IMR-90 (cell line): Measurements from ENCODE around the gene KCNJ10. TPM values are rescaled to one million over a fixed set of nuclear protein-coding genes. Genes with fewer than 3 reads are reported as not detected.

Experiments
- ATAC-seq: fragments of 200-7000 bp; cut with Tn5 transposase; 2 replicates; pipeline ENCODE4 v1.9.1; 2020; ENCODE audit warnings: low read depth, mild to moderate bottlenecking, moderate library complexity
- BruUV-seq: library from RNA; stranded (reverse); fragments of 400-500 nt; replicated peaks from 2 replicates; lab custom pipeline; 2021; lab: Mats Ljungman, UMichigan
- CTCF ChIA-PET: fragments of 300-600 bp; formaldehyde crosslinking; extraction: SDS; loops from one replicate; lab custom pipeline; 2021; ENCODE audit warnings: antibody characterized with exemption; lab: Yijun Ruan, JAX
- POLR2A ChIA-PET: fragments of 300-600 bp; sonication (Branson Sonifier 250); formaldehyde crosslinking; loops from one replicate; lab custom pipeline; 2022; ENCODE audit warnings: antibody characterized with exemption; ENCODE audit not compliant: unreplicated experiment; lab: Charles Lee
- DNase-seq: peaks from one replicate; pipeline ENCODE4 v3.0.0; 2013
- H2AFZ ChIP-seq: replicated peaks from 2 replicates; pipeline ENCODE3; 2013; ENCODE audit warnings: low read length, mild to moderate bottlenecking; ENCODE audit not compliant: poor library complexity
- H2AK5ac ChIP-seq: 2 replicates; pipeline ENCODE4 v1.6.1; 2013; ENCODE audit warnings: low read depth, low read length, inconsistent platforms
- H2AK9ac ChIP-seq: replicated peaks from 2 replicates; pipeline ENCODE3; 2013; ENCODE audit warnings: mild to moderate bottlenecking, low read depth, low read length, moderate library complexity; ENCODE audit not compliant: poor library complexity
- H2BK120ac ChIP-seq: 2 replicates; pipeline ENCODE4 v1.6.1; 2013; ENCODE audit warnings: low read depth, low read length, inconsistent platforms
- H2BK15ac ChIP-seq: 3 replicates; pipeline ENCODE4 v1.6.1; 2013; ENCODE audit warnings: low read depth, low read length, inconsistent platforms
- H2BK20ac ChIP-seq: 2 replicates; pipeline ENCODE4 v1.6.1; 2013; ENCODE audit warnings: low read depth, mild to moderate bottlenecking, inconsistent platforms, low read length, moderate library complexity
- H2BK5ac ChIP-seq: 2 replicates; pipeline ENCODE4 v1.6.1; 2013; ENCODE audit warnings: mild to moderate bottlenecking, low read depth, low read length, inconsistent platforms; ENCODE audit not compliant: poor library complexity, severe bottlenecking
- H3K14ac ChIP-seq: replicated peaks from 2 replicates; pipeline ENCODE4 v1.6.1; 2013; ENCODE audit warnings: low read depth, low read length, inconsistent platforms
- H3K18ac ChIP-seq: 2 replicates; pipeline ENCODE4 v1.6.1; 2013; ENCODE audit warnings: low read depth, low read length, control low read depth
- H3K23ac ChIP-seq: 2 replicates; pipeline ENCODE4 v1.6.1; 2013; ENCODE audit warnings: low read depth, low read length, inconsistent platforms
- H3K27ac ChIP-seq: 2 replicates; pipeline ENCODE4 v1.5.1; 2013; ENCODE audit warnings: mild to moderate bottlenecking, control low read depth, low read length; ENCODE audit not compliant: insufficient read depth
- H3K27me3 ChIP-seq: 2 replicates; pipeline ENCODE4 v1.6.1; 2013; ENCODE audit warnings: low read length; ENCODE audit not compliant: control insufficient read depth, insufficient read depth
- H3K36me3 ChIP-seq: 2 replicates; pipeline ENCODE4 v1.6.1; 2013; ENCODE audit warnings: low read length, mixed read lengths; ENCODE audit not compliant: control insufficient read depth, insufficient read depth
- H3K4ac ChIP-seq: 2 replicates; pipeline ENCODE4 v1.6.1; 2013; ENCODE audit warnings: low read depth, low read length, inconsistent platforms
- H3K4me1 ChIP-seq: 2 replicates; pipeline ENCODE4 v1.6.1; 2013; ENCODE audit warnings: low read length, mixed read lengths; ENCODE audit not compliant: control insufficient read depth, insufficient read depth
- H3K4me2 ChIP-seq: 2 replicates; pipeline ENCODE4 v1.6.1; 2013; ENCODE audit warnings: low read depth, mild to moderate bottlenecking, control low read depth, low read length, moderate library complexity
- H3K4me3 ChIP-seq: 2 replicates; pipeline ENCODE4 v1.5.1; 2013; ENCODE audit warnings: low read depth, mild to moderate bottlenecking, control low read depth, low read length, moderate library complexity; ENCODE audit not compliant: insufficient read depth
- H3K56ac ChIP-seq: 2 replicates; pipeline ENCODE4 v1.6.1; 2013; ENCODE audit warnings: low read length, inconsistent platforms; ENCODE audit not compliant: insufficient read depth; ENCODE audit errors: extremely low read depth
- H3K79me1 ChIP-seq, 2 experiments: 2 replicates each; pipeline ENCODE4 v1.6.1; 2013; ENCODE audit warnings: low read length in 2 of 2, inconsistent platforms in 1 of 2, low read depth in 1 of 2
- H3K9ac ChIP-seq: 2 replicates; pipeline ENCODE4 v1.6.1; 2013; ENCODE audit warnings: low read depth, low read length, control low read depth
- H3K9me1 ChIP-seq: 2 replicates; pipeline ENCODE4 v1.6.1; 2013; ENCODE audit warnings: low read length, inconsistent platforms; ENCODE audit not compliant: insufficient read depth
- H3K9me3 ChIP-seq: 2 replicates; pipeline ENCODE4 v1.6.1; 2013; ENCODE audit warnings: low read length; ENCODE audit not compliant: control insufficient read depth, insufficient read depth
- H4K20me1 ChIP-seq: 2 replicates; pipeline ENCODE4 v1.6.1; 2013; ENCODE audit warnings: low read length, inconsistent platforms; ENCODE audit not compliant: insufficient read depth
- H4K5ac ChIP-seq: 2 replicates; pipeline ENCODE4 v1.6.1; 2013; ENCODE audit warnings: mild to moderate bottlenecking, low read depth, low read length, control low read depth
- H4K8ac ChIP-seq, 2 experiments: 2 replicates each; pipeline ENCODE4 v1.6.1; 2013; ENCODE audit warnings: low read depth in 2 of 2, low read length in 2 of 2, control low read depth in 1 of 2, inconsistent platforms in 1 of 2
- H4K91ac ChIP-seq: 2 replicates; pipeline ENCODE4 v1.6.1; 2013; ENCODE audit warnings: low read depth, low read length, inconsistent platforms; ENCODE audit not compliant: insufficient read depth
- MAZ ChIP-seq: IDR thresholded peaks from 2 replicates; pipeline ENCODE4 v1.6.1; 2012; ENCODE audit warnings: low read depth, mild to moderate bottlenecking, low read length, improper control_type of control experiment, moderate library complexity, borderline replicate concordance
- MXI1 ChIP-seq: IDR thresholded peaks from 2 replicates; pipeline ENCODE4 v1.6.1; 2012; ENCODE audit warnings: low read depth, mild to moderate bottlenecking, low read length, moderate library complexity, borderline replicate concordance
- RAD21 ChIP-seq: IDR thresholded peaks from 2 replicates; pipeline ENCODE4 v1.6.1; 2012; ENCODE audit warnings: low read length, improper control_type of control experiment
- RCOR1 ChIP-seq: IDR thresholded peaks from 2 replicates; pipeline ENCODE4 v1.6.1; 2012; ENCODE audit warnings: mild to moderate bottlenecking, low read length, improper control_type of control experiment; ENCODE audit not compliant: insufficient replicate concordance
- SMC3 ChIP-seq: fragments of 150-350 bp; IDR thresholded peaks from 2 replicates; pipeline ENCODE4 v1.6.1; 2016; ENCODE audit warnings: low read depth, mild to moderate bottlenecking, antibody characterized with exemption, low read length, moderate library complexity
- WGBS, 2 experiments: methylation state at CpG; one replicate each; pipeline versions ENCODE4 v1.1.5 to v1.1.7; 2013; ENCODE audit warnings: missing lambda C conversion rate in 2 of 2; ENCODE audit not compliant: insufficient read length in 1 of 2; ENCODE audit errors: extremely low coverage in 2 of 2; 5-methylcytosine and 5-hydroxymethylcytosine counted together
- dilution Hi-C: fragments of 300-500 bp; cut with HindIII; formaldehyde crosslinking; loops from one replicate; pipeline ENCODE4 v1.14.3; 2018; ENCODE audit warnings: low sequenced_read_pairs; ENCODE audit not compliant: unreplicated experiment
- in situ Hi-C: fragments of 300-500 bp; cut with MboI; formaldehyde crosslinking; loops from 3 replicates; pipeline ENCODE4 v1.14.3; 2019; ENCODE audit warnings: low sequenced_read_pairs, inconsistent platforms, mixed read lengths
- intact Hi-C: fragments of 100-400 bp; cut with micrococcal nuclease; formaldehyde crosslinking; loops from 2 replicates; pipeline ENCODE4 v1.10.0; 2022
- polyA plus RNA-seq, 3 experiments: library from polyadenylated mRNA; depleted of rRNA; stranded (reverse); fragments of >200 nt; gene quantifications; 2 replicates each; pipeline ENCODE4 v1.2.3, GENCODE V29; 2012; ENCODE audit warnings: low replicate concordance in 1 of 3
- total RNA-seq: library from RNA; depleted of rRNA; stranded (reverse); fragments of >200 nt; gene quantifications from 2 replicates; pipeline ENCODE4 v1.2.3, GENCODE V29; 2012
- TF ChIP-seq, protein P1 (sequence below): fragments of 150-350 bp; IDR thresholded peaks from 2 replicates; pipeline ENCODE4 v1.6.1; 2017; ENCODE audit warnings: mild to moderate bottlenecking, antibody characterized with exemption, low read length, low read depth
- TF ChIP-seq, protein P2 (sequence below): conservative IDR thresholded peaks from 2 replicates; pipeline ENCODE4 v1.5.1; 2012; ENCODE audit warnings: mild to moderate bottlenecking, low read depth, low read length, improper control_type of control experiment

KCNJ10 gene
- total and polyA plus RNA-seq, 2 of the 4 experiments (the other 2 are of a cell fraction), result not detected

DNA sequence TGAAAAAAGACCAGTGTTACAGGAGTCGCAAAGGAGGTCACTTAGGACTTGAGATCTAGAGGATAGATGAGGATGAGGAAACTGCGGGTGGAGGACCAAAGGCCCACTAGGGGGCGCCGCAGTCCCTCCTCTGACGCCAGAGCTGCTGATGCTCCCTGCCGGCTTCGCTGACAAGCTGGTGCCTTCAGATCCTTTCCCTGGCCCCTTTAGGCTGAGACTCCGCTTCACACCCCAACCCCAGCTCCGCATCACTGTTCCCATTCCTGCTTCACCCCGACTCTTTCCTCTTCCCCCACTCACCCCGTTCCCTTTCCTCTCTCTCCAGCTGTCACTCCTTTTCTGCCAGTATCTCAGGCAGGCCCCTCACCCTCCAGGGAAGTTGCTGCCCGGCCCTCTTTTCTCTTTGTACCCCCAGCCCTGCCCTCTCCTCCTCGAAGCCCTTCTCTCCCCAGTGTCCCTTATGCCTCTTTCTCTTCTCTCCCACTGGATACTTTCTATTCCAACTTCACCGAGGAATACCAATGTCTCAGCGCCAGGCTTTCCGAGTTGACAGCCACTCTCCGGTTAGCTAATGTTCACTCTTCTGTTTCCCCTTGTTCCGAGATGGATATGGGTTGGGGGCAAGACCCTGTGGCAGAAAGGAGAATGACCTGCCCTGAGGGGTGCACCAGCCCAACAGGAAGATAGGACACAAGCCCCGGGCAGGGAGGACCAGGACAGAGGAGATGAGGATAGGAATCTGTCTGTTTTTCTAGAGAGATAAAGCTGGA, 15.9 kb upstream of the KCNJ10 start:
- ChIA-PET CTCF (interaction anchor here (0.6 to 2.1 kb wide), 15 partner anchors 10 to 293 kb away, joined by 3 to 12 read pairs (median 4); partner anchors contain the start of genes PEX19 and PIGM), POLR2A (no interaction called here)
- Histone ChIP-seq H3K56ac (no peak overlapping the region), H3K23ac (no peak overlapping the region), H3K79me1 (no peaks in the 10 kb centered on the region), H4K20me1 (no peaks in the 10 kb centered on the region), H3K27me3 (peaks cover 41% of the 10 kb centered on the region), H2AFZ (peak overlapping the region; percentile 81), H3K18ac (no peak overlapping the region), H4K8ac (no peak overlapping the region), H2BK120ac (no peak overlapping the region), H3K9me3 (no peaks in the 10 kb centered on the region; the same call in 1 of the 2 replicates), H2AK5ac (no peak overlapping the region), H2BK5ac (no peak overlapping the region), H2BK20ac (no peak overlapping the region), H3K9me1 (no peaks in the 10 kb centered on the region), H3K9ac (no peak overlapping the region), H4K5ac (no peak overlapping the region), H3K4me2 (no peak overlapping the region), H3K27ac (no peak overlapping the region), H3K14ac (no peak overlapping the region), H2BK15ac (no peak overlapping the region), H2AK9ac (peak overlapping the region; percentile 48), H3K36me3 (peaks cover 4% of the 10 kb centered on the region), H3K4ac (no peak overlapping the region), H3K4me1 (peaks cover 3% of the 10 kb centered on the region; the same call in 1 of the 2 replicates), H3K4me3 (no peak overlapping the region), H4K91ac (no peak overlapping the region)
- in situ Hi-C loops, result no loop called here
- WGBS, 2 experiments, result 55% methylated on average over 8 of the region's 19 CpGs; no CpG with 5 or more reads in 1 of the 2 experiments
- peak; percentile 73 for TF ChIP-seq RAD21
- TF ChIP-seq RCOR1, result no peak
- TF ChIP-seq MXI1, result no peak
- TF ChIP-seq, protein P1, sequence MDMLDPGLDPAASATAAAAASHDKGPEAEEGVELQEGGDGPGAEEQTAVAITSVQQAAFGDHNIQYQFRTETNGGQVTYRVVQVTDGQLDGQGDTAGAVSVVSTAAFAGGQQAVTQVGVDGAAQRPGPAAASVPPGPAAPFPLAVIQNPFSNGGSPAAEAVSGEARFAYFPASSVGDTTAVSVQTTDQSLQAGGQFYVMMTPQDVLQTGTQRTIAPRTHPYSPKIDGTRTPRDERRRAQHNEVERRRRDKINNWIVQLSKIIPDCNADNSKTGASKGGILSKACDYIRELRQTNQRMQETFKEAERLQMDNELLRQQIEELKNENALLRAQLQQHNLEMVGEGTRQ, result no peak
- peak; percentile 42; the same call in 1 of the 2 replicates for TF ChIP-seq MAZ
- TF ChIP-seq, protein P2, sequence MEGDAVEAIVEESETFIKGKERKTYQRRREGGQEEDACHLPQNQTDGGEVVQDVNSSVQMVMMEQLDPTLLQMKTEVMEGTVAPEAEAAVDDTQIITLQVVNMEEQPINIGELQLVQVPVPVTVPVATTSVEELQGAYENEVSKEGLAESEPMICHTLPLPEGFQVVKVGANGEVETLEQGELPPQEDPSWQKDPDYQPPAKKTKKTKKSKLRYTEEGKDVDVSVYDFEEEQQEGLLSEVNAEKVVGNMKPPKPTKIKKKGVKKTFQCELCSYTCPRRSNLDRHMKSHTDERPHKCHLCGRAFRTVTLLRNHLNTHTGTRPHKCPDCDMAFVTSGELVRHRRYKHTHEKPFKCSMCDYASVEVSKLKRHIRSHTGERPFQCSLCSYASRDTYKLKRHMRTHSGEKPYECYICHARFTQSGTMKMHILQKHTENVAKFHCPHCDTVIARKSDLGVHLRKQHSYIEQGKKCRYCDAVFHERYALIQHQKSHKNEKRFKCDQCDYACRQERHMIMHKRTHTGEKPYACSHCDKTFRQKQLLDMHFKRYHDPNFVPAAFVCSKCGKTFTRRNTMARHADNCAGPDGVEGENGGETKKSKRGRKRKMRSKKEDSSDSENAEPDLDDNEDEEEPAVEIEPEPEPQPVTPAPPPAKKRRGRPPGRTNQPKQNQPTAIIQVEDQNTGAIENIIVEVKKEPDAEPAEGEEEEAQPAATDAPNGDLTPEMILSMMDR, result peak; percentile 93
- TF ChIP-seq SMC3, result peak; percentile 60
- BruUV-seq, result no TSS peak
- ATAC-seq (peak; percentile 92), DNase-seq (peak; percentile 64)
- dilution Hi-C loops, result no loop called here
- intact Hi-C loops, result loop anchor here (1.0 kb wide), 1 partner anchor 290 kb away; no protein-coding TSS in a partner anchor
